HEK293 (cell line): Measurements from ENCODE around the gene HMGB2.
A peak's percentile ranks its signal among the peaks of the same experiment; 100 is the strongest.

ENCODE experiments used
- CTCF ChIA-PET: fragments of 350-600 bp; formaldehyde crosslinking; extraction: SDS; loops from one replicate; lab custom pipeline; 2021; ENCODE audit warnings: antibody characterized with exemption; lab: Yijun Ruan, JAX
- POLR2A ChIA-PET: fragments of 300-600 bp; formaldehyde crosslinking; extraction: SDS; loops from one replicate; lab custom pipeline; 2020; ENCODE audit warnings: antibody characterized with exemption, inconsistent platforms; lab: Yijun Ruan, JAX
- H3K27ac ChIP-seq: fragments of 200-500 bp; sonication (Bioruptor generic); 2 replicates; pipeline ENCODE4 v1.5.1; 2014; ENCODE audit warnings: low read depth, low read length, control low read depth, inconsistent platforms; ENCODE audit errors: extremely low read depth
- H3K36me3 ChIP-seq, 2 experiments: fragments of 200-500 bp in 1 of 2; sonication (Bioruptor generic) in 1 of 2; 1 replicate in 1 of 2; 2 replicates in 1 of 2; pipeline ENCODE4 v1.5.1; 2014 to 2017; ENCODE audit warnings: inconsistent platforms in 2 of 2, low read length in 2 of 2; ENCODE audit not compliant: control insufficient read depth in 2 of 2, insufficient read depth in 1 of 2
- H3K4me1 ChIP-seq: fragments of 200-500 bp; sonication (Bioruptor generic); 2 replicates; pipeline ENCODE4 v1.5.1; 2014; ENCODE audit warnings: mild to moderate bottlenecking, low read length, inconsistent platforms; ENCODE audit not compliant: control insufficient read depth, insufficient read depth
- H3K4me3 ChIP-seq: 2 replicates; pipeline ENCODE4 v1.5.1; 2011; ENCODE audit warnings: low read depth, mild to moderate bottlenecking, control low read depth, low read length, moderate library complexity
- H3K9me3 ChIP-seq: fragments of 200-500 bp; sonication (Bioruptor generic); 2 replicates; pipeline ENCODE4 v1.5.1; 2014; ENCODE audit warnings: low read depth, low read length, inconsistent platforms; ENCODE audit not compliant: control insufficient read depth, insufficient read depth
- GLIS1 ChIP-seq: fragments of 450-650 bp; formaldehyde crosslinking; IDR thresholded peaks from 2 replicates; pipeline ENCODE4 v1.5.1; 2016; ENCODE audit warnings: missing biosample characterization, missing genetic modification characterization
- HOXD13 ChIP-seq: sonication (generic); formaldehyde crosslinking; IDR thresholded peaks from 2 replicates; pipeline ENCODE4 v1.8.0; 2022; ENCODE audit warnings: missing genetic modification reagents, borderline replicate concordance
- MEIS1 ChIP-seq: sonication (generic); formaldehyde crosslinking; IDR thresholded peaks from 2 replicates; pipeline ENCODE4 v1.8.1; 2022; ENCODE audit warnings: missing genetic modification reagents, mild to moderate bottlenecking, borderline replicate concordance
- SALL2 ChIP-seq: fragments of 450-650 bp; formaldehyde crosslinking; IDR thresholded peaks from 2 replicates; pipeline ENCODE4 v1.5.0; 2017; ENCODE audit warnings: missing biosample characterization, mild to moderate bottlenecking, missing genetic modification characterization, borderline replicate concordance
- ZBTB20 ChIP-seq: fragments of 450-650 bp; formaldehyde crosslinking; IDR thresholded peaks from 2 replicates; pipeline ENCODE4 v1.5.1; 2016; ENCODE audit warnings: missing biosample characterization, missing genetic modification characterization
- ZBTB21 ChIP-seq: fragments of 450-650 bp; formaldehyde crosslinking; IDR thresholded peaks from 2 replicates; pipeline ENCODE4 v1.5.1; 2017; ENCODE audit warnings: missing biosample characterization, missing genetic modification characterization
- ZBTB48 ChIP-seq: fragments of 450-650 bp; formaldehyde crosslinking; IDR thresholded peaks from 2 replicates; pipeline ENCODE4 v1.5.1; 2016; ENCODE audit warnings: missing biosample characterization, missing genetic modification characterization
- ZFP3 ChIP-seq: fragments of 450-650 bp; formaldehyde crosslinking; IDR thresholded peaks from 2 replicates; pipeline ENCODE4 v1.5.1; 2016; ENCODE audit warnings: low read depth, missing biosample characterization, missing genetic modification characterization
- ZFP69B ChIP-seq: fragments of 450-650 bp; formaldehyde crosslinking; IDR thresholded peaks from 2 replicates; pipeline ENCODE4 v1.5.1; 2016; ENCODE audit warnings: missing biosample characterization, missing genetic modification characterization
- ZNF114 ChIP-seq: fragments of 450-650 bp; formaldehyde crosslinking; IDR thresholded peaks from 2 replicates; pipeline ENCODE4 v1.5.0; 2017; ENCODE audit warnings: missing biosample characterization, missing genetic modification characterization
- ZNF146 ChIP-seq: fragments of 450-650 bp; formaldehyde crosslinking; IDR thresholded peaks from 2 replicates; pipeline ENCODE4 v1.5.1; 2016; ENCODE audit warnings: missing biosample characterization, missing genetic modification characterization
- ZNF184 ChIP-seq: fragments of 450-650 bp; IDR thresholded peaks from 2 replicates; pipeline ENCODE4 v1.5.1; 2018; ENCODE audit warnings: missing biosample characterization, mild to moderate bottlenecking, missing genetic modification characterization
- ZNF202 ChIP-seq: fragments of 450-650 bp; formaldehyde crosslinking; IDR thresholded peaks from 2 replicates; pipeline ENCODE4 v1.5.1; 2016; ENCODE audit warnings: missing biosample characterization, missing genetic modification characterization, borderline replicate concordance
- ZNF24 ChIP-seq: fragments of 450-650 bp; formaldehyde crosslinking; IDR thresholded peaks from 2 replicates; pipeline ENCODE4 v1.5.1; 2016; ENCODE audit warnings: missing biosample characterization, missing genetic modification characterization
- ZNF266 ChIP-seq: fragments of 450-650 bp; formaldehyde crosslinking; IDR thresholded peaks from 2 replicates; pipeline ENCODE4 v1.5.1; 2016; ENCODE audit warnings: missing biosample characterization, missing genetic modification characterization, low read depth
- ZNF302 ChIP-seq: fragments of 450-650 bp; formaldehyde crosslinking; IDR thresholded peaks from 2 replicates; pipeline ENCODE4 v1.5.1; 2016; ENCODE audit warnings: missing biosample characterization, missing genetic modification characterization, low read depth
- ZNF544 ChIP-seq: fragments of 450-650 bp; formaldehyde crosslinking; IDR thresholded peaks from 2 replicates; pipeline ENCODE4 v1.5.0; 2017; ENCODE audit warnings: missing biosample characterization, missing genetic modification characterization
- ZNF600 ChIP-seq: fragments of 450-650 bp; formaldehyde crosslinking; IDR thresholded peaks from 2 replicates; pipeline ENCODE4 v1.5.1; 2016; ENCODE audit warnings: missing biosample characterization, missing genetic modification characterization
- ZNF76 ChIP-seq: fragments of 450-650 bp; formaldehyde crosslinking; IDR thresholded peaks from 2 replicates; pipeline ENCODE4; 2016; ENCODE audit warnings: low read depth, missing biosample characterization, missing genetic modification characterization, borderline replicate concordance
- ZNF791 ChIP-seq: fragments of 450-650 bp; formaldehyde crosslinking; IDR thresholded peaks from 2 replicates; pipeline ENCODE4 v1.5.1; 2016; ENCODE audit warnings: missing biosample characterization, missing genetic modification characterization
- ZSCAN30 ChIP-seq: fragments of 450-650 bp; IDR thresholded peaks from 2 replicates; pipeline ENCODE4 v1.5.1; 2018; ENCODE audit warnings: missing biosample characterization, mild to moderate bottlenecking, missing genetic modification characterization, moderate library complexity
- ZXDB ChIP-seq: fragments of 450-650 bp; formaldehyde crosslinking; IDR thresholded peaks from 2 replicates; pipeline ENCODE4 v1.5.1; 2016; ENCODE audit warnings: missing biosample characterization, missing genetic modification characterization
- TF ChIP-seq, protein P1 (sequence below): fragments of 450-650 bp; formaldehyde crosslinking; conservative IDR thresholded peaks from 2 replicates; pipeline ENCODE4 v1.5.1; 2016; ENCODE audit warnings: low read depth, missing biosample characterization, missing genetic modification characterization
- TF ChIP-seq, protein P2 (sequence below): fragments of 450-650 bp; formaldehyde crosslinking; IDR thresholded peaks from 2 replicates; pipeline ENCODE4 v1.5.1; 2017; ENCODE audit warnings: missing biosample characterization, missing genetic modification characterization
- TF ChIP-seq, protein P3 (sequence below): fragments of 450-650 bp; formaldehyde crosslinking; IDR thresholded peaks from 2 replicates; pipeline ENCODE4 v1.5.1; 2016; ENCODE audit warnings: missing biosample characterization, missing genetic modification characterization
- TF ChIP-seq, protein P4 (sequence below): fragments of 450-650 bp; formaldehyde crosslinking; IDR thresholded peaks from 2 replicates; pipeline ENCODE4 v1.5.1; 2016; ENCODE audit warnings: missing biosample characterization, missing genetic modification characterization
- TF ChIP-seq, protein P5 (sequence below): fragments of 450-650 bp; formaldehyde crosslinking; IDR thresholded peaks from 2 replicates; pipeline ENCODE4; 2016; ENCODE audit warnings: missing biosample characterization, missing genetic modification characterization
- TF ChIP-seq, protein P6 (sequence below): fragments of 450-650 bp; formaldehyde crosslinking; IDR thresholded peaks from 2 replicates; pipeline ENCODE4 v1.5.1; 2016; ENCODE audit warnings: missing biosample characterization, missing genetic modification characterization

Gene HMGB2

DNA sequence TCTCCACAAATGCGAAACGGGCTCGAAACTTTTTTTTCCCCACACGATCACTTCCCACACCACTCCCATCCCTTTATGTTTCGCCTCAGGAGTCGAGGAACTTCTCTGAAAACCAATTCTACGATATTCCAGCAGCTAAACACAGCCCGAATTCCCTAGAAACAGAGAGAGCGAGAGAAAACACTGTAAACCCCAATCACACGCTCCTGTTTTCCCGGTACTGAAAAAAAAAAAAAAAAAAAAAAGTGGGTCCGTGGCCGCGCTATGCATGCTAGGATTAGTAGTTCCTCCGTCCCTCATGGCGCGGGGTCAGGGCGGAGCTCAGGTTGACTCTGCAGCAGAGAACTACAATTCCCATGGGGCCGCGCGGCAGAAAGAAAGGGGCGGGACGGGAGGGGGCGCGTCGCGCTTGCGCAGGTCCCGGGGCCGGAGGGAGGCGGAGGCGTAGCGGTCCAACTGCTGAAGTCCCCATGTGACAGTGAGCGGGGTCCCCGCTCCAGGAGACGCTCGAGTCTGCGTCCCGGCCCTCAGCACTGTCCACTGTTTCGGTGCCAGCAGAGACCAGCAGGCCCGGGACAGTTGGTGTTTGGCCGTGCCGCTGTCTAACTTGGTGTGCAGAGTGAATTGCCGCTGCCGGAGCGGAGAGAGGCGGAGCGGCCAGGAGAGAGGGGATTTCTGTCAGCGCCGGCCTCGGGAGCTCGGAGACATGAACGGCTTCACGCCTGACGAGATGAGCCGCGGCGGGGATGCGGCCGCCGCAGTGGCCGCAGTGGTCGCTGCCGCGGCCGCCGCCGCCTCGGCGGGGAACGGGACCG lies 36.5 kb upstream of the HMGB2 start, which contains the start of gene SAP30:
SAP30 (plus strand) TSS at position 478 of the 815 bp plus-strand sequence; CDS start at position 707, 229 bp downstream.
- ChIA-PET CTCF (interaction anchor here (0.7 to 1.2 kb wide), 2 partner anchors 46 to 103 kb away, joined by 3 read pairs; no protein-coding TSS in a partner anchor), POLR2A (interaction anchor here (0.5 to 5.6 kb wide), 16 partner anchors 11 to 897 kb away, joined by 3 to 246 read pairs (median 4); partner anchors contain the start of gene HMGB2)
- H3K9me3 ChIP-seq, result no peaks in the 10 kb centered on the region
- H3K4me1 ChIP-seq, result no peaks in the 10 kb centered on the region
- H3K4me3 ChIP-seq, result peak within 1 kb of the TSS; percentile 85
- peaks cover 8 to 13% of the 10 kb centered on the region in 2 experiments; a peak in 2 of 3 replicates for H3K36me3 ChIP-seq
- H3K27ac ChIP-seq, result peak within 1 kb of the TSS; percentile 92
- no peak for TF ChIP-seq HOXD13
- no peak for TF ChIP-seq ZBTB48
- TF ChIP-seq, protein P1, sequence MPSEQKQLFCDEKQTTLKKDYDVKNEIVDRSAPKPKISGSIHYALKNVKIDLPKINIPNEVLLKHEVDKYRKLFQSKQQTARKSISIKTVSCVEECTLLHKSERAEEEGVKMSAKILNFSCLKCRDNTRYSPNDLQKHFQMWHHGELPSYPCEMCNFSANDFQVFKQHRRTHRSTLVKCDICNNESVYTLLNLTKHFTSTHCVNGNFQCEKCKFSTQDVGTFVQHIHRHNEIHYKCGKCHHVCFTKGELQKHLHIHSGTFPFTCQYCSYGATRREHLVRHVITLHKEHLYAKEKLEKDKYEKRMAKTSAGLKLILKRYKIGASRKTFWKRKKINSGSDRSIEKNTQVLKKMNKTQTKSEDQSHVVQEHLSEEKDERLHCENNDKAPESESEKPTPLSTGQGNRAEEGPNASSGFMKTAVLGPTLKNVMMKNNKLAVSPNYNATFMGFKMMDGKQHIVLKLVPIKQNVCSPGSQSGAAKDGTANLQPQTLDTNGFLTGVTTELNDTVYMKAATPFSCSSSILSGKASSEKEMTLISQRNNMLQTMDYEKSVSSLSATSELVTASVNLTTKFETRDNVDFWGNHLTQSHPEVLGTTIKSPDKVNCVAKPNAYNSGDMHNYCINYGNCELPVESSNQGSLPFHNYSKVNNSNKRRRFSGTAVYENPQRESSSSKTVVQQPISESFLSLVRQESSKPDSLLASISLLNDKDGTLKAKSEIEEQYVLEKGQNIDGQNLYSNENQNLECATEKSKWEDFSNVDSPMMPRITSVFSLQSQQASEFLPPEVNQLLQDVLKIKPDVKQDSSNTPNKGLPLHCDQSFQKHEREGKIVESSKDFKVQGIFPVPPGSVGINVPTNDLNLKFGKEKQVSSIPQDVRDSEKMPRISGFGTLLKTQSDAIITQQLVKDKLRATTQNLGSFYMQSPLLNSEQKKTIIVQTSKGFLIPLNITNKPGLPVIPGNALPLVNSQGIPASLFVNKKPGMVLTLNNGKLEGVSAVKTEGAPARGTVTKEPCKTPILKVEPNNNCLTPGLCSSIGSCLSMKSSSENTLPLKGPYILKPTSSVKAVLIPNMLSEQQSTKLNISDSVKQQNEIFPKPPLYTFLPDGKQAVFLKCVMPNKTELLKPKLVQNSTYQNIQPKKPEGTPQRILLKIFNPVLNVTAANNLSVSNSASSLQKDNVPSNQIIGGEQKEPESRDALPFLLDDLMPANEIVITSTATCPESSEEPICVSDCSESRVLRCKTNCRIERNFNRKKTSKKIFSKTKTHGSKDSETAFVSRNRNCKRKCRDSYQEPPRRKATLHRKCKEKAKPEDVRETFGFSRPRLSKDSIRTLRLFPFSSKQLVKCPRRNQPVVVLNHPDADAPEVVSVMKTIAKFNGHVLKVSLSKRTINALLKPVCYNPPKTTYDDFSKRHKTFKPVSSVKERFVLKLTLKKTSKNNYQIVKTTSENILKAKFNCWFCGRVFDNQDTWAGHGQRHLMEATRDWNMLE (tag by site-specific recombination), result no peak
- TF ChIP-seq ZNF302, result no peak
- TF ChIP-seq, protein P2, sequence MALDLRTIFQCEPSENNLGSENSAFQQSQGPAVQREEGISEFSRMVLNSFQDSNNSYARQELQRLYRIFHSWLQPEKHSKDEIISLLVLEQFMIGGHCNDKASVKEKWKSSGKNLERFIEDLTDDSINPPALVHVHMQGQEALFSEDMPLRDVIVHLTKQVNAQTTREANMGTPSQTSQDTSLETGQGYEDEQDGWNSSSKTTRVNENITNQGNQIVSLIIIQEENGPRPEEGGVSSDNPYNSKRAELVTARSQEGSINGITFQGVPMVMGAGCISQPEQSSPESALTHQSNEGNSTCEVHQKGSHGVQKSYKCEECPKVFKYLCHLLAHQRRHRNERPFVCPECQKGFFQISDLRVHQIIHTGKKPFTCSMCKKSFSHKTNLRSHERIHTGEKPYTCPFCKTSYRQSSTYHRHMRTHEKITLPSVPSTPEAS (tag by site-specific recombination), result no peak
- TF ChIP-seq MEIS1, result no peak
- no peak for TF ChIP-seq ZNF24
- TF ChIP-seq, protein P3, sequence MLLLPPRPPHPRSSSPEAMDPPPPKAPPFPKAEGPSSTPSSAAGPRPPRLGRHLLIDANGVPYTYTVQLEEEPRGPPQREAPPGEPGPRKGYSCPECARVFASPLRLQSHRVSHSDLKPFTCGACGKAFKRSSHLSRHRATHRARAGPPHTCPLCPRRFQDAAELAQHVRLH, result no peak
- TF ChIP-seq ZNF791, result no peak
- TF ChIP-seq, protein P4, sequence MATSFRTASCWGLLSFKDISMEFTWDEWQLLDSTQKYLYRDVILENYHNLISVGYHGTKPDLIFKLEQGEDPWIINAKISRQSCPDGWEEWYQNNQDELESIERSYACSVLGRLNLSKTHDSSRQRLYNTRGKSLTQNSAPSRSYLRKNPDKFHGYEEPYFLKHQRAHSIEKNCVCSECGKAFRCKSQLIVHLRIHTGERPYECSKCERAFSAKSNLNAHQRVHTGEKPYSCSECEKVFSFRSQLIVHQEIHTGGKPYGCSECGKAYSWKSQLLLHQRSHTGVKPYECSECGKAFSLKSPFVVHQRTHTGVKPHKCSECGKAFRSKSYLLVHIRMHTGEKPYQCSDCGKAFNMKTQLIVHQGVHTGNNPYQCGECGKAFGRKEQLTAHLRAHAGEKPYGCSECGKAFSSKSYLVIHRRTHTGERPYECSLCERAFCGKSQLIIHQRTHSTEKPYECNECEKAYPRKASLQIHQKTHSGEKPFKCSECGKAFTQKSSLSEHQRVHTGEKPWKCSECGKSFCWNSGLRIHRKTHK (tag by site-specific recombination), result no peak
- no peak for TF ChIP-seq ZXDB (tag by site-specific recombination)
- peak; percentile 92 for TF ChIP-seq ZNF76 (tag by site-specific recombination)
- TF ChIP-seq ZBTB21 (tag by site-specific recombination), result no peak
- peak; percentile 79; the same call in 1 of the 2 replicates for TF ChIP-seq ZSCAN30 (tag by site-specific recombination)
- TF ChIP-seq, protein P5, sequence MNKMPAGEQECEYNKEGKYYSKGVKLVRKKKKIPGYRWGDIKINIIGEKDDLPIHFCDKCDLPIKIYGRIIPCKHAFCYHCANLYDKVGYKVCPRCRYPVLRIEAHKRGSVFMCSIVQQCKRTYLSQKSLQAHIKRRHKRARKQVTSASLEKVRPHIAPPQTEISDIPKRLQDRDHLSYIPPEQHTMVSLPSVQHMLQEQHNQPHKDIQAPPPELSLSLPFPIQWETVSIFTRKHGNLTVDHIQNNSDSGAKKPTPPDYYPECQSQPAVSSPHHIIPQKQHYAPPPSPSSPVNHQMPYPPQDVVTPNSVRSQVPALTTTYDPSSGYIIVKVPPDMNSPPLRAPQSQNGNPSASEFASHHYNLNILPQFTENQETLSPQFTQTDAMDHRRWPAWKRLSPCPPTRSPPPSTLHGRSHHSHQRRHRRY, result no peak
- TF ChIP-seq ZNF146 (tag by site-specific recombination), result no peak
- no peak for TF ChIP-seq ZNF114
- TF ChIP-seq, protein P6, sequence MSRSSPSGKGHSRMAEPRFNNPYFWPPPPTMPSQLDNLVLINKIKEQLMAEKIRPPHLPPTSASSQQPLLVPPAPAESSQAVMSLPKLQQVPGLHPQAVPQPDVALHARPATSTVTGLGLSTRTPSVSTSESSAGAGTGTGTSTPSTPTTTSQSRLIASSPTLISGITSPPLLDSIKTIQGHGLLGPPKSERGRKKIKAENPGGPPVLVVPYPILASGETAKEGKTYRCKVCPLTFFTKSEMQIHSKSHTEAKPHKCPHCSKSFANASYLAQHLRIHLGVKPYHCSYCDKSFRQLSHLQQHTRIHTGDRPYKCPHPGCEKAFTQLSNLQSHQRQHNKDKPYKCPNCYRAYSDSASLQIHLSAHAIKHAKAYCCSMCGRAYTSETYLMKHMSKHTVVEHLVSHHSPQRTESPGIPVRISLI (tag by site-specific recombination), result peak; percentile 99
- no peak for TF ChIP-seq ZNF184 (tag by site-specific recombination)
- no peak for TF ChIP-seq ZNF202 (tag by site-specific recombination)
- TF ChIP-seq ZBTB20 (tag by site-specific recombination), result peak; percentile 66
- TF ChIP-seq ZNF544, result no peak
- no peak for TF ChIP-seq ZFP3 (tag by site-specific recombination)
- TF ChIP-seq SALL2 (tag by site-specific recombination), result no peak
- 0 out of 2 replicates have a peak, but pooled peaks have one; percentile 24 for TF ChIP-seq ZNF600 (tag by site-specific recombination)
- TF ChIP-seq ZFP69B (tag by site-specific recombination), result no peak
- no peak for TF ChIP-seq ZNF266
- peak; percentile 23; the same call in 1 of the 2 replicates for TF ChIP-seq GLIS1 (tag by site-specific recombination)
